H1 (cell line): ENCODE results near the gene TUBB1. TPM values are rescaled to one million over a fixed set of nuclear protein-coding genes. Genes with fewer than 3 reads are reported as not detected.

ENCODE experiments used
- BACH1 ChIP-seq: IDR thresholded peaks from 2 replicates; pipeline ENCODE4 v1.6.1; 2012; ENCODE audit warnings: low read length, improper control_type of control experiment
- BRCA1 ChIP-seq: IDR thresholded peaks from 2 replicates; pipeline ENCODE4 v1.6.1; 2012; ENCODE audit warnings: low read depth, low read length, improper control_type of control experiment
- CBX5 ChIP-seq: fragments of 300-800, 300-1000 bp; sonication (generic); IDR thresholded peaks from 2 replicates; pipeline ENCODE4 v1.7.1; 2016; ENCODE audit warnings: antibody characterized with exemption, low read length, low read depth
- CBX8 ChIP-seq: fragments of 300-800, 300-1000 bp; sonication (generic); IDR thresholded peaks from 2 replicates; pipeline ENCODE4 v1.7.1; 2016; ENCODE audit warnings: low read depth, low read length, borderline replicate concordance
- E2F6 ChIP-seq: IDR thresholded peaks from 2 replicates; pipeline ENCODE4 v1.6.1; 2012; ENCODE audit warnings: inconsistent platforms
- JUN ChIP-seq: IDR thresholded peaks from 2 replicates; pipeline ENCODE4 v1.6.1; 2011; ENCODE audit warnings: low read depth, mild to moderate bottlenecking, improper control_type of control experiment, low read length
- RAD21 ChIP-seq, 2 experiments: IDR thresholded peaks in 1 of 2; conservative IDR thresholded peaks in 1 of 2; 2 replicates each; pipeline ENCODE4 v1.6.1; 2011; ENCODE audit warnings: low read depth in 2 of 2, low read length in 2 of 2, improper control_type of control experiment in 1 of 2, inconsistent platforms in 1 of 2, mild to moderate bottlenecking in 1 of 2, moderate library complexity in 1 of 2
- SRF ChIP-seq: IDR thresholded peaks from 2 replicates; pipeline ENCODE4 v1.6.1; 2011; ENCODE audit warnings: mild to moderate bottlenecking, low read depth, low read length, moderate library complexity
- TAF1 ChIP-seq: IDR thresholded peaks from 2 replicates; pipeline ENCODE4 v1.6.1; 2011; ENCODE audit warnings: mild to moderate bottlenecking, low read depth, low read length
- polyA plus RNA-seq, 7 experiments: library from polyadenylated mRNA; depleted of rRNA in 3 of 7; stranded (reverse) in 5 of 7; unstranded in 2 of 7; fragments of >200 nt in 5 of 7; fragments of 200-250 nt in 2 of 7; gene quantifications; 1 replicate in 5 of 7; 2 replicates in 1 of 7; 4 replicates in 1 of 7; pipeline versions ENCODE4 v1.2.1 to v1.2.3, GENCODE V29; 2011 to 2013; ENCODE audit warnings: missing spikeins in 2 of 7, mixed read lengths in 2 of 7
- total RNA-seq: library from RNA; stranded (reverse); fragmentation: NEBNext Ultra II Directional; extraction: Animal tissue kit (Norgen Biotek cat#: 25700); gene quantifications from 2 replicates; pipeline ENCODE4 v1.2.1, GENCODE V29; 2021
- TF ChIP-seq, protein P1 (sequence below): fragments of 300-600 bp; sonication (generic); IDR thresholded peaks from 2 replicates; pipeline ENCODE4 v1.7.1; 2012; ENCODE audit warnings: low read length, moderate library complexity, mild to moderate bottlenecking, inconsistent platforms; ENCODE audit not compliant: insufficient replicate concordance

TUBB1 gene
- total and polyA plus RNA-seq, 2 of the 8 experiments (the other 6 are each of a cell fraction or from before 2014, with no cell fraction given): not detected

- TF ChIP-seq, protein P1, sequence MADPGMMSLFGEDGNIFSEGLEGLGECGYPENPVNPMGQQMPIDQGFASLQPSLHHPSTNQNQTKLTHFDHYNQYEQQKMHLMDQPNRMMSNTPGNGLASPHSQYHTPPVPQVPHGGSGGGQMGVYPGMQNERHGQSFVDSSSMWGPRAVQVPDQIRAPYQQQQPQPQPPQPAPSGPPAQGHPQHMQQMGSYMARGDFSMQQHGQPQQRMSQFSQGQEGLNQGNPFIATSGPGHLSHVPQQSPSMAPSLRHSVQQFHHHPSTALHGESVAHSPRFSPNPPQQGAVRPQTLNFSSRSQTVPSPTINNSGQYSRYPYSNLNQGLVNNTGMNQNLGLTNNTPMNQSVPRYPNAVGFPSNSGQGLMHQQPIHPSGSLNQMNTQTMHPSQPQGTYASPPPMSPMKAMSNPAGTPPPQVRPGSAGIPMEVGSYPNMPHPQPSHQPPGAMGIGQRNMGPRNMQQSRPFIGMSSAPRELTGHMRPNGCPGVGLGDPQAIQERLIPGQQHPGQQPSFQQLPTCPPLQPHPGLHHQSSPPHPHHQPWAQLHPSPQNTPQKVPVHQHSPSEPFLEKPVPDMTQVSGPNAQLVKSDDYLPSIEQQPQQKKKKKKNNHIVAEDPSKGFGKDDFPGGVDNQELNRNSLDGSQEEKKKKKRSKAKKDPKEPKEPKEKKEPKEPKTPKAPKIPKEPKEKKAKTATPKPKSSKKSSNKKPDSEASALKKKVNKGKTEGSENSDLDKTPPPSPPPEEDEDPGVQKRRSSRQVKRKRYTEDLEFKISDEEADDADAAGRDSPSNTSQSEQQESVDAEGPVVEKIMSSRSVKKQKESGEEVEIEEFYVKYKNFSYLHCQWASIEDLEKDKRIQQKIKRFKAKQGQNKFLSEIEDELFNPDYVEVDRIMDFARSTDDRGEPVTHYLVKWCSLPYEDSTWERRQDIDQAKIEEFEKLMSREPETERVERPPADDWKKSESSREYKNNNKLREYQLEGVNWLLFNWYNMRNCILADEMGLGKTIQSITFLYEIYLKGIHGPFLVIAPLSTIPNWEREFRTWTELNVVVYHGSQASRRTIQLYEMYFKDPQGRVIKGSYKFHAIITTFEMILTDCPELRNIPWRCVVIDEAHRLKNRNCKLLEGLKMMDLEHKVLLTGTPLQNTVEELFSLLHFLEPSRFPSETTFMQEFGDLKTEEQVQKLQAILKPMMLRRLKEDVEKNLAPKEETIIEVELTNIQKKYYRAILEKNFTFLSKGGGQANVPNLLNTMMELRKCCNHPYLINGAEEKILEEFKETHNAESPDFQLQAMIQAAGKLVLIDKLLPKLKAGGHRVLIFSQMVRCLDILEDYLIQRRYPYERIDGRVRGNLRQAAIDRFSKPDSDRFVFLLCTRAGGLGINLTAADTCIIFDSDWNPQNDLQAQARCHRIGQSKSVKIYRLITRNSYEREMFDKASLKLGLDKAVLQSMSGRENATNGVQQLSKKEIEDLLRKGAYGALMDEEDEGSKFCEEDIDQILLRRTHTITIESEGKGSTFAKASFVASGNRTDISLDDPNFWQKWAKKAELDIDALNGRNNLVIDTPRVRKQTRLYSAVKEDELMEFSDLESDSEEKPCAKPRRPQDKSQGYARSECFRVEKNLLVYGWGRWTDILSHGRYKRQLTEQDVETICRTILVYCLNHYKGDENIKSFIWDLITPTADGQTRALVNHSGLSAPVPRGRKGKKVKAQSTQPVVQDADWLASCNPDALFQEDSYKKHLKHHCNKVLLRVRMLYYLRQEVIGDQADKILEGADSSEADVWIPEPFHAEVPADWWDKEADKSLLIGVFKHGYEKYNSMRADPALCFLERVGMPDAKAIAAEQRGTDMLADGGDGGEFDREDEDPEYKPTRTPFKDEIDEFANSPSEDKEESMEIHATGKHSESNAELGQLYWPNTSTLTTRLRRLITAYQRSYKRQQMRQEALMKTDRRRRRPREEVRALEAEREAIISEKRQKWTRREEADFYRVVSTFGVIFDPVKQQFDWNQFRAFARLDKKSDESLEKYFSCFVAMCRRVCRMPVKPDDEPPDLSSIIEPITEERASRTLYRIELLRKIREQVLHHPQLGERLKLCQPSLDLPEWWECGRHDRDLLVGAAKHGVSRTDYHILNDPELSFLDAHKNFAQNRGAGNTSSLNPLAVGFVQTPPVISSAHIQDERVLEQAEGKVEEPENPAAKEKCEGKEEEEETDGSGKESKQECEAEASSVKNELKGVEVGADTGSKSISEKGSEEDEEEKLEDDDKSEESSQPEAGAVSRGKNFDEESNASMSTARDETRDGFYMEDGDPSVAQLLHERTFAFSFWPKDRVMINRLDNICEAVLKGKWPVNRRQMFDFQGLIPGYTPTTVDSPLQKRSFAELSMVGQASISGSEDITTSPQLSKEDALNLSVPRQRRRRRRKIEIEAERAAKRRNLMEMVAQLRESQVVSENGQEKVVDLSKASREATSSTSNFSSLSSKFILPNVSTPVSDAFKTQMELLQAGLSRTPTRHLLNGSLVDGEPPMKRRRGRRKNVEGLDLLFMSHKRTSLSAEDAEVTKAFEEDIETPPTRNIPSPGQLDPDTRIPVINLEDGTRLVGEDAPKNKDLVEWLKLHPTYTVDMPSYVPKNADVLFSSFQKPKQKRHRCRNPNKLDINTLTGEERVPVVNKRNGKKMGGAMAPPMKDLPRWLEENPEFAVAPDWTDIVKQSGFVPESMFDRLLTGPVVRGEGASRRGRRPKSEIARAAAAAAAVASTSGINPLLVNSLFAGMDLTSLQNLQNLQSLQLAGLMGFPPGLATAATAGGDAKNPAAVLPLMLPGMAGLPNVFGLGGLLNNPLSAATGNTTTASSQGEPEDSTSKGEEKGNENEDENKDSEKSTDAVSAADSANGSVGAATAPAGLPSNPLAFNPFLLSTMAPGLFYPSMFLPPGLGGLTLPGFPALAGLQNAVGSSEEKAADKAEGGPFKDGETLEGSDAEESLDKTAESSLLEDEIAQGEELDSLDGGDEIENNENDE: no peak
- no peak for TF ChIP-seq JUN
- TF ChIP-seq E2F6: no peak
- TF ChIP-seq CBX8: no peak
- no peak for TF ChIP-seq RAD21 (IDR thresholded peaks at IDR 0.05 in 1 of 2, conservative IDR thresholded peaks at IDR 0.05 in 1 of 2; ENCODE audit: low read depth in 2 of 2, low read length in 2 of 2)
- TF ChIP-seq BACH1: no peak
- no peak for TF ChIP-seq TAF1
- TF ChIP-seq SRF: no peak
- no peak for TF ChIP-seq BRCA1
- TF ChIP-seq CBX5: no peak
Observed at GRCh38 chr20:58987790-58988564, 31.3 kb upstream of the TUBB1 start (continued).
